Subcutaneous adipose tissue (tissue), 4 donors: ENCODE measurements around the gene KHDC1L. TPM values are rescaled to one million over a fixed set of nuclear protein-coding genes. Genes with fewer than 3 reads are reported as not detected.

Source experiments
- total RNA-seq, 4 donors: library from RNA; depleted of rRNA; stranded (reverse); fragments of >200 nt; gene quantifications; one replicate each; pipeline ENCODE4 v1.1.0, GENCODE V29; 2016
- TF ChIP-seq, protein P1 (sequence below): fragments of 450-650 bp; IDR thresholded peaks from one replicate; pipeline ENCODE4 v1.5.1; 2016; ENCODE audit warnings: low read depth, mild to moderate bottlenecking, control low read depth, antibody characterized with exemption, moderate library complexity

KHDC1L gene
- total RNA-seq, 4 donors from 2014 or later = not detected

DNA sequence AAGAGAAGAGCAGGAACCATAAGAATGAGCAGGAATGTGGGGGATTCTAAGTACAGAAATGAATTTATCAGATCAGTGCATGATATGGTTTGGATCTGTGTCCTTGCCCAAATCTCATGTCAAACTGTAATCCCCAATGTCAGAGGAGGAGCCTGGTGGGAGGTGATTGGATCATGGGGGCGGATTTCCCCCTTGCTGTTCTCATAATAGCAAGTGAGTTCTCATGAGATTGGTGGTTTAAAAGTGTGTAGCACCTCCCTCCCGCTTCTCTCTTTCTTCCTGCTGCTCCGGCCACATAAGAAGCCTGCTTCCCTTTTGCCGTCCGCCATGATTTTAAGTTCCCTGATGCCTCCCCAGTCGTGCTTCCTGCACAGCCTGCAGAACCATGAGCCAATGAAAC lies 49.2 kb downstream of the KHDC1L start:
- TF ChIP-seq, protein P1, sequence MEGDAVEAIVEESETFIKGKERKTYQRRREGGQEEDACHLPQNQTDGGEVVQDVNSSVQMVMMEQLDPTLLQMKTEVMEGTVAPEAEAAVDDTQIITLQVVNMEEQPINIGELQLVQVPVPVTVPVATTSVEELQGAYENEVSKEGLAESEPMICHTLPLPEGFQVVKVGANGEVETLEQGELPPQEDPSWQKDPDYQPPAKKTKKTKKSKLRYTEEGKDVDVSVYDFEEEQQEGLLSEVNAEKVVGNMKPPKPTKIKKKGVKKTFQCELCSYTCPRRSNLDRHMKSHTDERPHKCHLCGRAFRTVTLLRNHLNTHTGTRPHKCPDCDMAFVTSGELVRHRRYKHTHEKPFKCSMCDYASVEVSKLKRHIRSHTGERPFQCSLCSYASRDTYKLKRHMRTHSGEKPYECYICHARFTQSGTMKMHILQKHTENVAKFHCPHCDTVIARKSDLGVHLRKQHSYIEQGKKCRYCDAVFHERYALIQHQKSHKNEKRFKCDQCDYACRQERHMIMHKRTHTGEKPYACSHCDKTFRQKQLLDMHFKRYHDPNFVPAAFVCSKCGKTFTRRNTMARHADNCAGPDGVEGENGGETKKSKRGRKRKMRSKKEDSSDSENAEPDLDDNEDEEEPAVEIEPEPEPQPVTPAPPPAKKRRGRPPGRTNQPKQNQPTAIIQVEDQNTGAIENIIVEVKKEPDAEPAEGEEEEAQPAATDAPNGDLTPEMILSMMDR = no peak

DNA sequence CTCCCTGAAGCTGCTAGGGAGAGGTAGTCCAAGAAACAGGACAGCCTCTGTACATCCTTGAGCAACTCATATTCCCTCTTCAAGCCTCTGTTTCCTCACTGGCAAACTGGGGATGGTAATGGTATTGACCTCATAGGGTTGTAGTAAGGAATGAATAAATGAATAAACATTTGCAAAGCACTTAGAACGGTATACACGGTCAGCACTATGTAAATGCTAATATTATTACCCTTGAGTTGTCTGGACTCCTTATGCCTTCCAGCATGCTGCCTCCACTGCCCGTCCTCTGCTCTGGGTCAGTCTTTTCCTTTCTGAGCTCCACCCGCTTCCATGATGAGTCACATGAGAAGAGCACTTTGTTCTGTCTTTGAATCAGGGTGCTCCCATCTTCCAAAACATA lies 50.6 kb downstream of the KHDC1L start:
- TF ChIP-seq, protein P1 = no peak

Other genes starting within 250 kb of the KHDC1L start
- 1 to 10 TPM in 1 of 4 donors, under 1 TPM in 3; 0.34 to 1.7 (median 0.77) TPM for gene KHDC1, start 37.7 kb upstream of the KHDC1L start, total RNA-seq
- gene DPPA5, start 128.8 kb upstream of the KHDC1L start, total RNA-seq = not detected
- gene KHDC3L, start 137.2 kb upstream of the KHDC1L start, total RNA-seq = not detected
- gene OOEP, start 144.4 kb upstream of the KHDC1L start, total RNA-seq = not detected
- 1 to 10 TPM in 3 of 4 donors, under 1 TPM in 1; 0.98 to 3.2 (median 2.2) TPM for gene DDX43, start 169.3 kb upstream of the KHDC1L start, total RNA-seq
- 1 to 10 TPM; 3.0 to 6.1 (median 5.1) TPM for gene CGAS, start 226.8 kb upstream of the KHDC1L start, total RNA-seq
- gene MTO1, start 236.2 kb upstream of the KHDC1L start, total RNA-seq = 10 to 100 TPM; 18.1 to 22.1 (median 18.6) TPM